Measurements from ENCODE around the gene ADAMTS3. TPM values are rescaled to one million over a fixed set of nuclear protein-coding genes. Genes with fewer than 3 reads are reported as not detected.

Gene ADAMTS3
- total RNA-seq, 1 donor from 2014 or later, result 15.9 TPM

GRCh38 chr4:72348701-72349100 is 220.3 kb downstream of the ADAMTS3 start:
- DNase-seq (ENCODE audit: low read depth), result no peak

- DNase-seq (ENCODE audit: low read depth), result no peak
These were observed 224.6 kb downstream of the ADAMTS3 start for GRCh38 chr4:72344418-72344817.

GRCh38 chr4:72341432-72341820 is 227.6 kb downstream of the ADAMTS3 start:
- DNase-seq (ENCODE audit: low read depth), result no peak

- DNase-seq (ENCODE audit: low read depth), result peak; percentile 54
These were observed 228.1 kb downstream of the ADAMTS3 start for GRCh38 chr4:72340803-72341431.

GRCh38 chr4:72338060-72338459 is 231.0 kb downstream of the ADAMTS3 start:
- DNase-seq (ENCODE audit: low read depth), result no peak

- DNase-seq (ENCODE audit: low read depth), result no peak
These were observed 238.6 kb downstream of the ADAMTS3 start for GRCh38 chr4:72330381-72330780.

- DNase-seq (ENCODE audit: low read depth), result peak; percentile 76
These were observed 242.1 kb downstream of the ADAMTS3 start for GRCh38 chr4:72326692-72327632.

- no peak for DNase-seq (ENCODE audit: low read depth)
These were observed 243.8 kb downstream of the ADAMTS3 start for GRCh38 chr4:72325215-72325614.

GRCh38 chr4:72323227-72323626 is 245.8 kb downstream of the ADAMTS3 start:
- DNase-seq (ENCODE audit: low read depth), result peak; percentile 79

- peak; percentile 70 for DNase-seq (ENCODE audit: low read depth)
These were observed 248.6 kb downstream of the ADAMTS3 start for GRCh38 chr4:72320223-72320948.

GRCh38 chr4:72319601-72320021 is 249.4 kb downstream of the ADAMTS3 start:
- peak; percentile 97 for DNase-seq (ENCODE audit: low read depth)

GRCh38 chr4:72318421-72319170 is 250.4 kb downstream of the ADAMTS3 start:
- peak; percentile 90 for DNase-seq (ENCODE audit: low read depth)

- peak; percentile 89 for DNase-seq (ENCODE audit: low read depth)
These were observed 254.2 kb downstream of the ADAMTS3 start for GRCh38 chr4:72314869-72315268.

- peak; percentile 63 for DNase-seq (ENCODE audit: low read depth)
These were observed 255.9 kb downstream of the ADAMTS3 start for GRCh38 chr4:72313121-72313520.

- peak; percentile 99 for DNase-seq (ENCODE audit: low read depth)
These were observed 256.9 kb downstream of the ADAMTS3 start for GRCh38 chr4:72312032-72312650.

- DNase-seq (ENCODE audit: low read depth), result peak; percentile 45
These were observed 257.7 kb downstream of the ADAMTS3 start for GRCh38 chr4:72311291-72311690.

GRCh38 chr4:72305620-72306019 is 263.4 kb downstream of the ADAMTS3 start:
- DNase-seq (ENCODE audit: low read depth), result no peak

GRCh38 chr4:72305080-72305479 is 263.9 kb downstream of the ADAMTS3 start:
- DNase-seq (ENCODE audit: low read depth), result no peak

- peak; percentile 31 for DNase-seq (ENCODE audit: low read depth)
These were observed 265.9 kb downstream of the ADAMTS3 start for GRCh38 chr4:72302981-72303704.

GRCh38 chr4:72301759-72302158 is 267.3 kb downstream of the ADAMTS3 start:
- no peak for DNase-seq (ENCODE audit: low read depth)

Data from renal cortical epithelial cell (primary cell).